NCI-H1105 (cell line): ENCODE results near the gene CCDC33.

Source experiments
- DNase-seq: peaks from one replicate; lab custom pipeline; 2025; lab: John Stamatoyannopoulos, UW

Gene CCDC33

GRCh38 chr15:74208901-74209559, 27.1 kb upstream of the CCDC33 start:
- DNase-seq, result no peak

GRCh38 chr15:74209560-74209958, 26.6 kb upstream of the CCDC33 start:
- DNase-seq, result no peak

- no peak for DNase-seq
Observed at GRCh38 chr15:74209997-74210671, 26.0 kb upstream of the CCDC33 start.

- no peak for DNase-seq
Observed at GRCh38 chr15:74210729-74211128, 25.4 kb upstream of the CCDC33 start.

- DNase-seq, result no peak
Observed at GRCh38 chr15:74211656-74212055, 24.5 kb upstream of the CCDC33 start.

GRCh38 chr15:74212494-74212893, 23.6 kb upstream of the CCDC33 start:
- DNase-seq, result no peak

- DNase-seq, result no peak
Observed at GRCh38 chr15:74213858-74214284, 22.3 kb upstream of the CCDC33 start.

- DNase-seq, result no peak
Observed at GRCh38 chr15:74214324-74215021, 21.7 kb upstream of the CCDC33 start.

- DNase-seq, result no peak
Observed at GRCh38 chr15:74215958-74216357, 20.2 kb upstream of the CCDC33 start.

GRCh38 chr15:74216949-74217348, 19.2 kb upstream of the CCDC33 start:
- no peak for DNase-seq

- no peak for DNase-seq
Observed at GRCh38 chr15:74217907-74218885, 17.9 kb upstream of the CCDC33 start.

- DNase-seq, result no peak
Observed at GRCh38 chr15:74220475-74221248, 15.5 kb upstream of the CCDC33 start.

GRCh38 chr15:74221399-74222239, 14.5 kb upstream of the CCDC33 start:
- no peak for DNase-seq

- DNase-seq, result no peak
Observed at GRCh38 chr15:74222240-74223119, 13.6 kb upstream of the CCDC33 start.

- no peak for DNase-seq
Observed at GRCh38 chr15:74225928-74226327, 10.2 kb upstream of the CCDC33 start.

GRCh38 chr15:74226761-74227540, 9.2 kb upstream of the CCDC33 start:
- no peak for DNase-seq

GRCh38 chr15:74227968-74228722, 8.0 kb upstream of the CCDC33 start:
- DNase-seq, result peak; percentile 59

GRCh38 chr15:74228723-74229081, 7.4 kb upstream of the CCDC33 start:
- DNase-seq, result no peak
